ENCODE data around the gene MATN4.

MATN4 gene

GRCh38 chr20:45340951-45341350, 32.9 kb upstream of the MATN4 start:
- DNase-seq (ENCODE audit: low spot score) = no peak

GRCh38 chr20:45340236-45340847, 32.2 kb upstream of the MATN4 start:
- DNase-seq (ENCODE audit: low spot score) = no peak

- no peak for DNase-seq (ENCODE audit: low spot score)
Observed at GRCh38 chr20:45339799-45340198, 31.7 kb upstream of the MATN4 start.

- no peak for DNase-seq (ENCODE audit: low spot score)
Observed at GRCh38 chr20:45339084-45339483, 31.0 kb upstream of the MATN4 start.

- DNase-seq (ENCODE audit: low spot score) = no peak
Observed at GRCh38 chr20:45338121-45339030, 30.3 kb upstream of the MATN4 start.

- DNase-seq (ENCODE audit: low spot score) = no peak
Observed at GRCh38 chr20:45337367-45338120, 29.4 kb upstream of the MATN4 start.

- DNase-seq (ENCODE audit: low spot score) = no peak
Observed at GRCh38 chr20:45336530-45337366, 28.6 kb upstream of the MATN4 start.

GRCh38 chr20:45330476-45330875, 22.4 kb upstream of the MATN4 start:
- DNase-seq (ENCODE audit: low spot score) = no peak

- DNase-seq (ENCODE audit: low spot score) = no peak
Observed at GRCh38 chr20:45329497-45330319, 21.6 kb upstream of the MATN4 start.

GRCh38 chr20:45328451-45328850, 20.4 kb upstream of the MATN4 start:
- DNase-seq (ENCODE audit: low spot score) = no peak

GRCh38 chr20:45325371-45325770, 17.3 kb upstream of the MATN4 start:
- DNase-seq (ENCODE audit: low spot score) = no peak

GRCh38 chr20:45323731-45324130, 15.6 kb upstream of the MATN4 start:
- DNase-seq (ENCODE audit: low spot score) = no peak

GRCh38 chr20:45322952-45323383, 14.9 kb upstream of the MATN4 start:
- peak; percentile 70 for DNase-seq (ENCODE audit: low spot score)

- no peak for DNase-seq (ENCODE audit: low spot score)
Observed at GRCh38 chr20:45320948-45321595, 13.0 kb upstream of the MATN4 start.

- DNase-seq (ENCODE audit: low spot score) = no peak
Observed at GRCh38 chr20:45318948-45319347, 10.8 kb upstream of the MATN4 start.

- DNase-seq (ENCODE audit: low spot score) = no peak
Observed at GRCh38 chr20:45318386-45318939, 10.4 kb upstream of the MATN4 start.

- DNase-seq (ENCODE audit: low spot score) = no peak
Observed at GRCh38 chr20:45317826-45318225, 9.7 kb upstream of the MATN4 start.

- DNase-seq (ENCODE audit: low spot score) = no peak
Observed at GRCh38 chr20:45316150-45317080, 8.3 kb upstream of the MATN4 start.

GRCh38 chr20:45315672-45316071, 7.6 kb upstream of the MATN4 start:
- DNase-seq (ENCODE audit: low spot score) = no peak

Data from putamen (tissue), 1 donor.